Activated naive CD4-positive, alpha-beta T cell treated with anti-CD3 and anti-CD28 coated beads for 36 hours (primary cell): ENCODE data around the gene CAMTA1. TPM values are rescaled to one million over a fixed set of nuclear protein-coding genes. Genes with fewer than 3 reads are reported as not detected.

Experiments
- CTCF ChIA-PET: fragments of 350-600 bp; sonication (Branson Sonifier 250); formaldehyde crosslinking; loops from one replicate; lab custom pipeline; 2021; ENCODE audit warnings: antibody characterized with exemption; lab: Charles Lee
- DNase-seq: peaks from one replicate; pipeline ENCODE4 v3.0.0-alpha.2; 2020
- H3K27ac Mint-ChIP-seq: one replicate; pipeline ENCODE4 v1.8.0; 2021; ENCODE audit warnings: mild to moderate bottlenecking, mixed read lengths
- H3K27me3 Mint-ChIP-seq: one replicate; pipeline ENCODE4 v1.8.0; 2021; ENCODE audit warnings: low read depth, mixed read lengths
- H3K36me3 Mint-ChIP-seq: one replicate; pipeline ENCODE4 v1.8.0; 2021; ENCODE audit warnings: low read depth, mixed read lengths
- H3K4me1 Mint-ChIP-seq: one replicate; pipeline ENCODE4 v1.8.0; 2021; ENCODE audit warnings: low read depth, mixed read lengths
- H3K4me3 Mint-ChIP-seq: one replicate; pipeline ENCODE4 v1.8.0; 2021; ENCODE audit warnings: mild to moderate bottlenecking, moderate library complexity, mixed read lengths
- H3K9me3 Mint-ChIP-seq: one replicate; pipeline ENCODE4 v1.8.0; 2021; ENCODE audit warnings: mixed read lengths
- intact Hi-C: fragments of 100-400 bp; cut with micrococcal nuclease; formaldehyde crosslinking; loops from one replicate; pipeline ENCODE4 v1.15.1; 2023
- total RNA-seq, 2 experiments: library from RNA; stranded (reverse); gene quantifications; one replicate each; pipeline ENCODE4 v1.2.3, GENCODE V29; 2021

Gene CAMTA1
- total RNA-seq, 2 experiments from 2014 or later, result 61.5 to 70.9 TPM

DNA sequence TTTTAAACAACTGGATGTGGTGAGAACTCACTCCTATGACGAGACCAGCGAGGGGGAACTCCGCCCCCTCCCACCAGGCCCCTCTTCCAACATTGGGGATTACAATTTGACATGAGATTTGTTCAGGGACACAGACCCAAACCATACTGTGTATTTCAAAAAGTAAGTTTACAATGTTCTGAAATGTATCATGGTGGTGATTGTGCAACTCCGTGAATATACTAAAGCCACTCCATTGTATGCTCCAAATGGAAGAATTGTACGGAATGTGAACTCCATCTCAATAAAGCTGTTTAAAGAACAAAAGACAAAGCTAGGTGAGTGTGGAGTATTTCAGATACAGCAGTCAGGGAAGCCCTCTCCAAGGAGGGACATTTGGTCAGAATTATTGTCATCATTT, 553.8 kb downstream of the CAMTA1 start:
- H3K9me3 Mint-ChIP-seq, result no peaks in the 10 kb centered on the region
- no peaks in the 10 kb centered on the region for H3K4me1 Mint-ChIP-seq
- CTCF ChIA-PET, result no interaction called here
- H3K27ac Mint-ChIP-seq, result no peak overlapping the region
- no peak overlapping the region for H3K4me3 Mint-ChIP-seq
- peaks cover 5% of the 10 kb centered on the region for H3K27me3 Mint-ChIP-seq
- no peak for DNase-seq
- intact Hi-C loops, result no loop called here
- H3K36me3 Mint-ChIP-seq, result no peaks in the 10 kb centered on the region

DNA sequence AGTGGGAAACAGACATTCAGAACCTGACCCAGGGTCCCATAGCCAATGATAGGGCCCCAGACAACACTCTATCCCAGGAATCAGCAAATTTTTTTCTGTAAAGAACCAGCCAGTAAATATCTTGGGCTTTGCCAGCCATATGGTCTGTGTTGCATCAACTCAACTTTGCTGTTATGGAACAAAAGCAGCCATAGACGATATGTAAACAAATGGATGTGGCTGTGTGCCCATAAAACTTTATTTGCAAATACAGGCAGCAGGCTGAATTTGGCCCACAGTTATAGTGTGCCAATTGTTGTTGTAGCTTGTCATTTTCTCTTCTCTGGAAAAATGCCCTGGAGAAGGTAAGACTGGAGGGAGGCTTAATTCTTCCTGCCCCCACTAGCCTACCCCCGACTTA, 554.7 kb downstream of the CAMTA1 start:
- no peaks in the 10 kb centered on the region for H3K27me3 Mint-ChIP-seq
- DNase-seq, result no peak
- intact Hi-C loops, result no loop called here
- no peaks in the 10 kb centered on the region for H3K9me3 Mint-ChIP-seq
- CTCF ChIA-PET, result no interaction called here
- H3K4me3 Mint-ChIP-seq, result no peak overlapping the region
- no peaks in the 10 kb centered on the region for H3K36me3 Mint-ChIP-seq
- H3K27ac Mint-ChIP-seq, result no peak overlapping the region
- no peaks in the 10 kb centered on the region for H3K4me1 Mint-ChIP-seq

DNA sequence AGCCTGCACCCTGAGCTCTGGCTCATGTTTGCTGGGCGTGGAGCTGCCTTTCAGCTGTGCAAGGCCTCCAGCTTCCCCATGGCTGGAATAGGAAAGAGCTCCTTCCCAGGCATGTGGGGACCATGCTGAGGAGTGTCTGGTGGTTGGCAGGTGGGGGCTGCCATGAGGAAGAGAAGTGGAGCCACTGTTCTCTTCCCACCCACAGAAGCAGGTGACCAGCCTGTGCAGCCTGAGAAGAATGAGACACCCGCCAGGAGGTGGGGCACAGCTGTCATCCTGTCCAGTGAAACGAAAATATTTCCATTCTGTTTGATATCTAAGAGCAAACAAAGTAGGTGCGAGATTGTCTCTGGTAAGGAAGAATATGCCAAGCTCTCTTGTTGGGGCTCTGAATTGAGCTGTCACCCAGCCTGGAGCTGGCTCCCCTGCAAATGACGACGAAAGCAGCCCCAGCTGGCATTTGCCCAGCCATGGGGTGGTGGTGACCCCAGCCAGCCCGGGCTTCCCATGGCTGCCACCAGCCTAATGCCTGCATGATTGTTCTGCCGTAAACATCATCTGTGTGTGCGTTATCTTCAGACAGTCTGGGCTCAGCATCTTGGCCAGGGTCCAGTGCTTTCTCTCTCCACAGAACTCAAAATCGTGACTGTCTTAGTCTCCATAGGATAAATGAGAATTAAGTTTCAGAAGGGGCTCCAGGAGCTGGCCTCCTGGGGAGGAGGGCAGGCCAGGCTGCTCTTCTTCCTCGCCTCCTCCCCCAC, 556.1 kb downstream of the CAMTA1 start:
- no peaks in the 10 kb centered on the region for H3K9me3 Mint-ChIP-seq
- H3K36me3 Mint-ChIP-seq, result no peaks in the 10 kb centered on the region
- no peak overlapping the region for H3K27ac Mint-ChIP-seq
- DNase-seq, result no peak
- H3K27me3 Mint-ChIP-seq, result no peaks in the 10 kb centered on the region
- intact Hi-C loops, result no loop called here
- CTCF ChIA-PET, result no interaction called here
- H3K4me1 Mint-ChIP-seq, result no peaks in the 10 kb centered on the region
- no peak overlapping the region for H3K4me3 Mint-ChIP-seq

DNA sequence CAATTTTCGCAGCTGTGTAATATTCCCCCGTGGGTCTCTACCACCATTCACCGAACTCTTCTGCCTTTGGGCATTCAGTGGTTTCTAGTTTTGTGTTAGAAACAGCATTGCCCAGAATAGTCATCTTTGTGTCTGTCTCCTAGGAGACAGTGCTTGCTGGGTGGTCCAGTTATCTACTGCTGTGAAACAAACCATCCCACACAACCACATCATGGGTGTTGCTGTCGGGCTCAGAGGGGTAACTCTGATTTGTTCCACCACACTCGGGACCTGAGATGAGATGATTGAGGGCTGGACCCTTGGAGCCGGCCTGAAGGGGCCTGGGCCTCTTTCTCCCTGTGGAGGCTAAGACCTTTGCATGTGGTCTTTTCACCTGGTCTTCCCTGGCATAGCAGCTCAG, 558.6 kb downstream of the CAMTA1 start:
- CTCF ChIA-PET, result no interaction called here
- Mint-ChIP-seq H3K4me3 (no peak overlapping the region), H3K9me3 (no peaks in the 10 kb centered on the region), H3K27ac (no peak overlapping the region), H3K4me1 (no peaks in the 10 kb centered on the region), H3K27me3 (no peaks in the 10 kb centered on the region), H3K36me3 (no peaks in the 10 kb centered on the region)
- no peak for DNase-seq
- intact Hi-C loops, result no loop called here

- Mint-ChIP-seq H3K4me1 (no peaks in the 10 kb centered on the region), H3K27me3 (no peaks in the 10 kb centered on the region), H3K9me3 (no peaks in the 10 kb centered on the region), H3K27ac (no peak overlapping the region), H3K36me3 (no peaks in the 10 kb centered on the region), H3K4me3 (no peak overlapping the region)
- DNase-seq, result no peak
- intact Hi-C loops, result no loop called here
- CTCF ChIA-PET, result no interaction called here
Measured at GRCh38 chr1:7344299-7344698, 559.0 kb downstream of the CAMTA1 start.

- Mint-ChIP-seq H3K36me3 (no peaks in the 10 kb centered on the region), H3K27me3 (no peaks in the 10 kb centered on the region), H3K4me1 (no peaks in the 10 kb centered on the region), H3K27ac (peak overlapping the region; percentile 5), H3K4me3 (no peak overlapping the region), H3K9me3 (no peaks in the 10 kb centered on the region)
- DNase-seq, result no peak
- intact Hi-C loops, result no loop called here
- CTCF ChIA-PET, result no interaction called here
Measured at GRCh38 chr1:7345516-7345915, 560.3 kb downstream of the CAMTA1 start.

- DNase-seq, result no peak
- Mint-ChIP-seq H3K4me3 (no peak overlapping the region), H3K4me1 (no peaks in the 10 kb centered on the region), H3K27ac (no peak overlapping the region), H3K36me3 (no peaks in the 10 kb centered on the region), H3K9me3 (no peaks in the 10 kb centered on the region), H3K27me3 (no peaks in the 10 kb centered on the region)
- intact Hi-C loops, result no loop called here
- CTCF ChIA-PET, result no interaction called here
Measured at GRCh38 chr1:7346070-7346596, 560.9 kb downstream of the CAMTA1 start.

- CTCF ChIA-PET, result no interaction called here
- Mint-ChIP-seq H3K4me1 (no peaks in the 10 kb centered on the region), H3K27ac (no peak overlapping the region), H3K27me3 (no peaks in the 10 kb centered on the region), H3K36me3 (no peaks in the 10 kb centered on the region), H3K9me3 (no peaks in the 10 kb centered on the region), H3K4me3 (no peak overlapping the region)
- intact Hi-C loops, result no loop called here
- DNase-seq, result no peak
Measured at GRCh38 chr1:7346600-7347570, 561.6 kb downstream of the CAMTA1 start.

DNA sequence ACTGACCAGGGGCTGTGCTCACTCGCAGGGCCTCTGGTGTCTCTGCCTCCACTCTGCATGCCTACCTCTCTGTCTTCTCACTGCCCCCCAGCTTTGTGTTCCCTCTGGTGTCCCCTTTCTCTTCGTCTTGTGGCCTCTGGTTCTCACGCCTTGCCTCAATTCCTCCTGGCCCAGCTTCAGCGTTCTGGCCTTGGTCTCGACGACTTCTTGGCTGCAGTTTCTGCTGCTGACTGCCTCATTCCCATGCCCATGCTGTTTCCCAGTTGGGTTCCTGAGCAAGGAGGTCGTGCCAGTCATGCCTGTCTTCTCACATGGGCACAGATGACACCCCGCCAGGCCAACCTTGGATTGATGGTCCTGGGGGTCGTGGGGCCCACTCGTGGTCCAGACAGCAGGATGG, 562.8 kb downstream of the CAMTA1 start:
- Mint-ChIP-seq H3K36me3 (no peaks in the 10 kb centered on the region), H3K9me3 (no peaks in the 10 kb centered on the region), H3K27me3 (no peaks in the 10 kb centered on the region), H3K27ac (no peak overlapping the region), H3K4me1 (no peaks in the 10 kb centered on the region), H3K4me3 (no peak overlapping the region)
- CTCF ChIA-PET, result no interaction called here
- intact Hi-C loops, result no loop called here
- no peak for DNase-seq

DNA sequence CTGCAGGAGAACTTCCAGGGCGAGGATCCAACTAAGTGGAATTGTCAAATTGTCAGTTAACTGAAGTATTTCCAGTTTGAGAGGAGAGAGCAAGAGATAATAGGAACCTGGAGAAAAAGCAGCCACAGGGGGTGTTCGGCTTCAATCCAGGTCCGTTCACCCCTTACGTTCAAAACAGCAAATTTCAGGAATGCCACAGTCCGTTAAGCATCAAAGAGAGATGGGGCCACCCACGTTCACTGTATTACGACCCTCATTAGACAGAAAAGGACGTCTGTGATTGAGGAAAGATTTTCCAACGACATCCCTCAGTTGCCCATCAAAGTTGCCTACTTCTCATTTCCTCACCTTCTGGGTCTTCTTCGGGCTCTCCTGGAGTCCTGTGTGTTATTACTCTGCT, 563.3 kb downstream of the CAMTA1 start:
- Mint-ChIP-seq H3K36me3 (no peaks in the 10 kb centered on the region), H3K9me3 (no peaks in the 10 kb centered on the region)
- CTCF ChIA-PET, result no interaction called here

GRCh38 chr1:7350804-7351203, 565.5 kb downstream of the CAMTA1 start:
- Mint-ChIP-seq H3K27me3 (no peaks in the 10 kb centered on the region), H3K36me3 (no peaks in the 10 kb centered on the region), H3K9me3 (no peaks in the 10 kb centered on the region), H3K4me1 (no peaks in the 10 kb centered on the region), H3K27ac (no peak overlapping the region), H3K4me3 (no peak overlapping the region)
- CTCF ChIA-PET, result no interaction called here
- no peak for DNase-seq
- intact Hi-C loops, result no loop called here

More for the DNA sequence above, 563.3 kb downstream of the CAMTA1 start:
- intact Hi-C loops, result no loop called here
- DNase-seq, result no peak
- H3K27ac Mint-ChIP-seq, result no peak overlapping the region
- no peak overlapping the region for H3K4me3 Mint-ChIP-seq
- H3K4me1 Mint-ChIP-seq, result no peaks in the 10 kb centered on the region
- H3K27me3 Mint-ChIP-seq, result no peaks in the 10 kb centered on the region

GRCh38 chr1:7351649-7352048, 566.4 kb downstream of the CAMTA1 start:
- Mint-ChIP-seq H3K36me3 (no peaks in the 10 kb centered on the region), H3K4me3 (no peak overlapping the region), H3K27me3 (no peaks in the 10 kb centered on the region), H3K27ac (no peak overlapping the region), H3K9me3 (no peaks in the 10 kb centered on the region), H3K4me1 (no peaks in the 10 kb centered on the region)
- CTCF ChIA-PET, result no interaction called here
- intact Hi-C loops, result no loop called here
- DNase-seq, result no peak
